ENCODE results near the gene KIF5C.

DNA sequence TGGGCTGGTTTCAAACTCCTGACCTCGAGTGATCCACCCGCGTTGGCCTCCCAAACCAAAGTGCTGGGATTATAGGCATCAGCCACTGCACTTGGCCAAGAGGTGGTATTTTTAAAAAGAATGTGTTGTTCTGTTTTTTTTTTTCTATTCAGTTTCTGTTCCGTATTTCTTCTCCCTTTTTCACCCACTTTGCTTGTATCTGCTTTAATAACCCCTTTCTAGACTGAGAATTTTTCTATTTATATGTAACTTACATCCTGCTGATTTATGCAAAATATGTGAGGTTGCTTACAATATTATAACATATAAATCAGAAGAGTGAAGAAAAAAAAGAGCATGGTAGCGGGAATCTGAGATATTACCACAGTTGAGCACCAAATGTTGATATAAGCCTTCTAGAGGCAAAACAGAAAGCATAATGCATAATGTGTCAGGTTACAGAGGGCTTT lies 146.3 kb downstream of the KIF5C start:
- TF ChIP-seq, protein P1, sequence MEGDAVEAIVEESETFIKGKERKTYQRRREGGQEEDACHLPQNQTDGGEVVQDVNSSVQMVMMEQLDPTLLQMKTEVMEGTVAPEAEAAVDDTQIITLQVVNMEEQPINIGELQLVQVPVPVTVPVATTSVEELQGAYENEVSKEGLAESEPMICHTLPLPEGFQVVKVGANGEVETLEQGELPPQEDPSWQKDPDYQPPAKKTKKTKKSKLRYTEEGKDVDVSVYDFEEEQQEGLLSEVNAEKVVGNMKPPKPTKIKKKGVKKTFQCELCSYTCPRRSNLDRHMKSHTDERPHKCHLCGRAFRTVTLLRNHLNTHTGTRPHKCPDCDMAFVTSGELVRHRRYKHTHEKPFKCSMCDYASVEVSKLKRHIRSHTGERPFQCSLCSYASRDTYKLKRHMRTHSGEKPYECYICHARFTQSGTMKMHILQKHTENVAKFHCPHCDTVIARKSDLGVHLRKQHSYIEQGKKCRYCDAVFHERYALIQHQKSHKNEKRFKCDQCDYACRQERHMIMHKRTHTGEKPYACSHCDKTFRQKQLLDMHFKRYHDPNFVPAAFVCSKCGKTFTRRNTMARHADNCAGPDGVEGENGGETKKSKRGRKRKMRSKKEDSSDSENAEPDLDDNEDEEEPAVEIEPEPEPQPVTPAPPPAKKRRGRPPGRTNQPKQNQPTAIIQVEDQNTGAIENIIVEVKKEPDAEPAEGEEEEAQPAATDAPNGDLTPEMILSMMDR (conservative IDR thresholded peaks at IDR 0.05; ENCODE audit: low read depth in 2 of 2): no peak
- TF ChIP-seq EZH2phosphoT487 (IDR thresholded peaks at IDR 0.05; ENCODE audit: unreplicated experiment): no peak
- TF ChIP-seq POLR2AphosphoS5 (IDR thresholded peaks at IDR 0.05; ENCODE audit: low read depth): no peak
- no peak for TF ChIP-seq JUNB (IDR thresholded peaks at IDR 0.05; ENCODE audit: unreplicated experiment)
- TF ChIP-seq NANOG (IDR thresholded peaks at IDR 0.05; ENCODE audit: borderline replicate concordance): no peak
- no peak for TF ChIP-seq EZH2 (IDR thresholded peaks at IDR 0.05; ENCODE audit: low read depth, unreplicated experiment)

All from GM23338 (cell line).